Neural cell (in vitro differentiated cells): Measurements from ENCODE around the gene FCN1. TPM values are rescaled to one million over a fixed set of nuclear protein-coding genes. Genes with fewer than 3 reads are reported as not detected.

ENCODE experiments used
- H2AFZ ChIP-seq: fragments of 200-600, 300-800 bp; sonication (generic), shearing (Covaris generic); 2 replicates; pipeline ENCODE4 v1.6.0; 2014; ENCODE audit warnings: low read depth, mild to moderate bottlenecking, antibody characterized with exemption, low read length, moderate library complexity
- H3F3A ChIP-seq: fragments of 200-600 bp; shearing (Covaris generic); 2 replicates; pipeline ENCODE4 v1.6.1; 2016; ENCODE audit warnings: mild to moderate bottlenecking, moderate library complexity, mixed read lengths, antibody characterized with exemption, low read length; ENCODE audit not compliant: insufficient read depth, poor library complexity, severe bottlenecking
- H3K27ac ChIP-seq: fragments of 200-600, 300-800 bp; sonication (generic), shearing (Covaris generic); 2 replicates; pipeline ENCODE4 v1.5.1; 2014; ENCODE audit warnings: mild to moderate bottlenecking, low read length, moderate library complexity
- H3K27me3 ChIP-seq: fragments of 300-800, 200-600 bp; sonication (generic), shearing (Covaris generic); 2 replicates; pipeline ENCODE4 v1.6.0; 2014; ENCODE audit warnings: mild to moderate bottlenecking, low read depth, low read length, moderate library complexity; ENCODE audit not compliant: insufficient read depth
- H3K36me3 ChIP-seq: fragments of 300-800, 200-600 bp; sonication (generic), shearing (Covaris generic); 2 replicates; pipeline ENCODE4 v1.5.1; 2014; ENCODE audit warnings: mild to moderate bottlenecking, antibody characterized with exemption, low read length, moderate library complexity; ENCODE audit not compliant: insufficient read depth
- H3K4me2 ChIP-seq: fragments of 300-800, 200-600 bp; sonication (generic), shearing (Covaris generic); 2 replicates; pipeline ENCODE4 v1.6.0; 2014; ENCODE audit warnings: mild to moderate bottlenecking, low read length
- H3K4me3 ChIP-seq: fragments of 300-800, 200-600 bp; sonication (generic), shearing (Covaris generic); 2 replicates; pipeline ENCODE4 v1.5.1; 2014; ENCODE audit warnings: mild to moderate bottlenecking, low read length, moderate library complexity
- H3K79me2 ChIP-seq: fragments of 200-600 bp; shearing (Covaris generic); replicated peaks from 2 replicates; pipeline ENCODE4 v1.6.0; 2014; ENCODE audit warnings: mild to moderate bottlenecking, low read length, moderate library complexity; ENCODE audit not compliant: insufficient read depth
- H3K9ac ChIP-seq: fragments of 300-800, 200-600 bp; sonication (generic), shearing (Covaris generic); 2 replicates; pipeline ENCODE4 v1.6.1; 2016; ENCODE audit warnings: mild to moderate bottlenecking, low read length, mixed read lengths
- H3K9me2 ChIP-seq: fragments of 200-600 bp; shearing (Covaris generic); 2 replicates; pipeline ENCODE4 v1.6.1; 2016; ENCODE audit warnings: mild to moderate bottlenecking, low read length, mixed read lengths; ENCODE audit not compliant: insufficient read depth
- H3K9me3 ChIP-seq: fragments of 200-600, 300-800 bp; sonication (generic), shearing (Covaris generic); 2 replicates; pipeline ENCODE4 v1.6.1; 2016; ENCODE audit warnings: mild to moderate bottlenecking, mixed run types, low read length, moderate library complexity, mixed read lengths
- H4K20me1 ChIP-seq: fragments of 200-600 bp; shearing (Covaris generic); 2 replicates; pipeline ENCODE4 v1.6.1; 2016; ENCODE audit warnings: mild to moderate bottlenecking, mixed run types; ENCODE audit not compliant: insufficient read depth
- CTCF ChIP-seq: fragments of 450-650 bp; IDR thresholded peaks from 2 replicates; pipeline ENCODE4 v1.5.1; 2014; ENCODE audit warnings: antibody characterized with exemption, mild to moderate bottlenecking, moderate library complexity; ENCODE audit not compliant: poor library complexity, severe bottlenecking
- EP300 ChIP-seq: fragments of 450-650 bp; conservative IDR thresholded peaks from 2 replicates; pipeline ENCODE4 v1.6.1; 2014; ENCODE audit warnings: antibody characterized with exemption, mild to moderate bottlenecking, moderate library complexity; ENCODE audit not compliant: poor library complexity, severe bottlenecking
- EZH2 ChIP-seq: fragments of 200-600, 300-800 bp; shearing (Covaris generic), sonication (generic); IDR thresholded peaks from 2 replicates; pipeline ENCODE4 v1.6.1; 2014; ENCODE audit warnings: antibody characterized with exemption, low read length, borderline replicate concordance, mild to moderate bottlenecking; ENCODE audit not compliant: insufficient read depth, poor library complexity, severe bottlenecking
- MXI1 ChIP-seq: fragments of 450-650 bp; conservative IDR thresholded peaks from 2 replicates; pipeline ENCODE4 v1.6.1; 2014; ENCODE audit warnings: antibody characterized with exemption, mild to moderate bottlenecking; ENCODE audit not compliant: poor library complexity, severe bottlenecking
- POLR2AphosphoS5 ChIP-seq: IDR thresholded peaks from 2 replicates; pipeline ENCODE4 v1.6.1; 2012
- RAD21 ChIP-seq: fragments of 450-650 bp; conservative IDR thresholded peaks from 2 replicates; pipeline ENCODE4 v1.6.1; 2014; ENCODE audit warnings: antibody characterized with exemption, mild to moderate bottlenecking, moderate library complexity
- REST ChIP-seq: IDR thresholded peaks from 2 replicates; pipeline ENCODE4 v1.6.1; 2012; ENCODE audit warnings: borderline replicate concordance
- SMC3 ChIP-seq: fragments of 450-650 bp; conservative IDR thresholded peaks from 2 replicates; pipeline ENCODE4 v1.6.1; 2014; ENCODE audit warnings: antibody characterized with exemption, mild to moderate bottlenecking, moderate library complexity; ENCODE audit not compliant: poor library complexity
- TAF1 ChIP-seq: IDR thresholded peaks from 2 replicates; pipeline ENCODE4 v1.6.1; 2012; ENCODE audit warnings: low read depth
- polyA plus RNA-seq: library from polyadenylated mRNA; depleted of rRNA; stranded (reverse); fragments of >200 nt; gene quantifications from 2 replicates; pipeline ENCODE4 v1.2.3, GENCODE V29; 2014

Gene FCN1
- polyA plus RNA-seq, 1 donor from 2014 or later = not detected

GRCh38 chr9:134875371-134875770 is 42.3 kb downstream of the FCN1 start:
- Histone ChIP-seq H3K27ac (no peak overlapping the region), H3K9ac (no peak overlapping the region), H4K20me1 (no peaks in the 10 kb centered on the region), H3K4me3 (no peak overlapping the region), H3K9me3 (peaks cover 5% of the 10 kb centered on the region), H3K9me2 (no peaks in the 10 kb centered on the region), H3F3A (no peaks in the 10 kb centered on the region), H3K27me3 (no peaks in the 10 kb centered on the region), H3K79me2 (no peaks in the 10 kb centered on the region), H3K36me3 (no peaks in the 10 kb centered on the region), H2AFZ (no peak overlapping the region), H3K4me2 (no peak overlapping the region)
- no peak for TF ChIP-seq TAF1
- no peak for TF ChIP-seq SMC3
- TF ChIP-seq REST = no peak
- no peak for TF ChIP-seq CTCF
- TF ChIP-seq EP300 = no peak
- no peak for TF ChIP-seq MXI1
- TF ChIP-seq RAD21 = no peak
- no peak for TF ChIP-seq EZH2
- TF ChIP-seq POLR2AphosphoS5 = no peak

- Histone ChIP-seq H3K27ac (no peak overlapping the region), H4K20me1 (no peaks in the 10 kb centered on the region), H3K4me3 (no peak overlapping the region), H3K9ac (no peak overlapping the region), H3K36me3 (no peaks in the 10 kb centered on the region), H3K79me2 (no peaks in the 10 kb centered on the region), H3K9me2 (no peaks in the 10 kb centered on the region), H3K27me3 (no peaks in the 10 kb centered on the region), H3F3A (no peaks in the 10 kb centered on the region), H3K9me3 (peaks cover 5% of the 10 kb centered on the region), H3K4me2 (no peak overlapping the region), H2AFZ (no peak overlapping the region)
- no peak for TF ChIP-seq TAF1
- TF ChIP-seq MXI1 = no peak
- no peak for TF ChIP-seq CTCF
- no peak for TF ChIP-seq EZH2
- TF ChIP-seq RAD21 = no peak
- TF ChIP-seq REST = no peak
- TF ChIP-seq SMC3 = no peak
- no peak for TF ChIP-seq EP300
- TF ChIP-seq POLR2AphosphoS5 = no peak
Observed at GRCh38 chr9:134872482-134873231, 45.1 kb downstream of the FCN1 start.
